PFSK-1 (cell line): ENCODE data around the gene PSEN1.

Experiments used
- FOXP2 ChIP-seq: optimal IDR thresholded peaks from 2 replicates; pipeline ENCODE3; 2011; ENCODE audit warnings: borderline replicate concordance, control low read depth, inconsistent platforms; ENCODE audit not compliant: insufficient read depth; ENCODE audit errors: extremely low read length, extremely low read depth
- POLR2AphosphoS5 ChIP-seq: IDR thresholded peaks from 2 replicates; pipeline ENCODE4 v1.6.1; 2012; ENCODE audit warnings: low read depth, mild to moderate bottlenecking, control low read depth, low read length, moderate library complexity
- SIN3A ChIP-seq: IDR thresholded peaks from 2 replicates; pipeline ENCODE4 v1.6.1; 2012; ENCODE audit warnings: mild to moderate bottlenecking, low read length, moderate library complexity, borderline replicate concordance; ENCODE audit not compliant: insufficient read depth
- TAF1 ChIP-seq: IDR thresholded peaks from 2 replicates; pipeline ENCODE4 v1.6.1; 2012; ENCODE audit warnings: low read length, control low read depth, borderline replicate concordance; ENCODE audit not compliant: insufficient read depth
- TF ChIP-seq, protein P1 (sequence below), 2 experiments: IDR thresholded peaks; 2 replicates each; pipeline versions ENCODE4 v1.6.1 to v1.8.0; 2011 to 2012; ENCODE audit warnings: low read depth in 2 of 2, low read length in 2 of 2, control low read depth in 1 of 2, inconsistent platforms in 1 of 2, mild to moderate bottlenecking in 1 of 2, moderate library complexity in 1 of 2; ENCODE audit not compliant: insufficient read depth in 1 of 2

PSEN1 gene

GRCh38 chr14:73266317-73266716, 130.0 kb downstream of the PSEN1 start:
- TF ChIP-seq, protein P1, sequence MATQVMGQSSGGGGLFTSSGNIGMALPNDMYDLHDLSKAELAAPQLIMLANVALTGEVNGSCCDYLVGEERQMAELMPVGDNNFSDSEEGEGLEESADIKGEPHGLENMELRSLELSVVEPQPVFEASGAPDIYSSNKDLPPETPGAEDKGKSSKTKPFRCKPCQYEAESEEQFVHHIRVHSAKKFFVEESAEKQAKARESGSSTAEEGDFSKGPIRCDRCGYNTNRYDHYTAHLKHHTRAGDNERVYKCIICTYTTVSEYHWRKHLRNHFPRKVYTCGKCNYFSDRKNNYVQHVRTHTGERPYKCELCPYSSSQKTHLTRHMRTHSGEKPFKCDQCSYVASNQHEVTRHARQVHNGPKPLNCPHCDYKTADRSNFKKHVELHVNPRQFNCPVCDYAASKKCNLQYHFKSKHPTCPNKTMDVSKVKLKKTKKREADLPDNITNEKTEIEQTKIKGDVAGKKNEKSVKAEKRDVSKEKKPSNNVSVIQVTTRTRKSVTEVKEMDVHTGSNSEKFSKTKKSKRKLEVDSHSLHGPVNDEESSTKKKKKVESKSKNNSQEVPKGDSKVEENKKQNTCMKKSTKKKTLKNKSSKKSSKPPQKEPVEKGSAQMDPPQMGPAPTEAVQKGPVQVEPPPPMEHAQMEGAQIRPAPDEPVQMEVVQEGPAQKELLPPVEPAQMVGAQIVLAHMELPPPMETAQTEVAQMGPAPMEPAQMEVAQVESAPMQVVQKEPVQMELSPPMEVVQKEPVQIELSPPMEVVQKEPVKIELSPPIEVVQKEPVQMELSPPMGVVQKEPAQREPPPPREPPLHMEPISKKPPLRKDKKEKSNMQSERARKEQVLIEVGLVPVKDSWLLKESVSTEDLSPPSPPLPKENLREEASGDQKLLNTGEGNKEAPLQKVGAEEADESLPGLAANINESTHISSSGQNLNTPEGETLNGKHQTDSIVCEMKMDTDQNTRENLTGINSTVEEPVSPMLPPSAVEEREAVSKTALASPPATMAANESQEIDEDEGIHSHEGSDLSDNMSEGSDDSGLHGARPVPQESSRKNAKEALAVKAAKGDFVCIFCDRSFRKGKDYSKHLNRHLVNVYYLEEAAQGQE (IDR thresholded peaks at IDR 0.05; ENCODE audit: insufficient read depth in 1 of 2, low read depth in 2 of 2, low read length in 2 of 2): no peak
- no peak for TF ChIP-seq SIN3A
- no peak for TF ChIP-seq FOXP2
- TF ChIP-seq TAF1: no peak
- no peak for TF ChIP-seq POLR2AphosphoS5

DNA sequence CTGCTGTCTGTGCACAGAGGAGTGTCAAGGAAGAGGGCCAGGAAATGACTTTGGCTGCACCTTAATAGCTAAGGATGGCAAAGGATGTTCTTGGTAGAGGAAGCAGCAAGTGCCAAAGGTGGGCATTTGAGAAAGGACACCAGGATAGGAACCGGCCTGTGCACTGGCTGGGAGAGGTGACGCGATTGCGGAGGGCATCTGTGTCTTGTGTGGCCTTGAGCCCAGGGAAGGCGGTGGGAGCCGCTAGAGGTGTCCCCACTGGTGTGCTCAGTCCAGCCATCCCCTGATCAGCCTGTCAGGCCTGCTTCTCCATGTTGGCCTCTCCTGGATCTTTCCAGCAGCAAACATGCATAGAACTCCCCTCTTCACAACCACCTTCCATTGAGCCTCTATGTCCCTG, 131.2 kb downstream of the PSEN1 start:
- TF ChIP-seq SIN3A: no peak
- no peak for TF ChIP-seq TAF1
- TF ChIP-seq, protein P1 (IDR thresholded peaks at IDR 0.05; ENCODE audit: insufficient read depth in 1 of 2, low read depth in 2 of 2, low read length in 2 of 2): no peak
- TF ChIP-seq FOXP2: no peak
- no peak for TF ChIP-seq POLR2AphosphoS5

- no peak for TF ChIP-seq SIN3A
- no peak for TF ChIP-seq POLR2AphosphoS5
Observed at GRCh38 chr14:73269729-73270531, 133.6 kb downstream of the PSEN1 start.

DNA sequence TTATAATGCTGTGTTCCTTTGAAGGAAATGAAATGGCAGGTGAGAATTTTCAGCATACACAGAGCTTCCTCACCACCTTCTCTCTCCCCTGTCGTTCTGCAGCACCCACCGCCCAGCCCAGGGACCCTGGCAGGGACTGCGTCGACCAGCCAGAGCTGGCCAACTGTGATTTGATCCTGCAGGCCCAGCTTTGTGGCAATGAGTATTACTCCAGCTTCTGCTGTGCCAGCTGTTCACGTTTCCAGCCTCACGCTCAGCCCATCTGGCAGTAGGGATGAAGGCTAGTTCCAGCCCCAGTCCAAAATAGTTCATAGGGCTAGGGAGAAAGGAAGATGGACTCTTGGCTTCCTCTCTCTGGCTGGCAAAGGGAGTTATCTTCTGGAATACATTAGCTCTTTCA, 136.1 kb downstream of the PSEN1 start:
- TF ChIP-seq POLR2AphosphoS5: no peak
- TF ChIP-seq FOXP2: no peak
